Bronchial epithelial cell (primary cell): Measurements from ENCODE around the gene BAIAP3. TPM values are rescaled to one million over a fixed set of nuclear protein-coding genes. Genes with fewer than 3 reads are reported as not detected.
A peak's percentile ranks its signal among the peaks of the same experiment; 100 is the strongest.

Experiments used
- DNase-seq: peaks from one replicate; pipeline ENCODE4 v3.0.0-alpha.2; 2010; ENCODE audit warnings: low read depth
- FAIRE-seq: peaks from 2 replicates; lab custom pipeline; 2011; peaks lifted over from hg19 to GRCh38; lab: Jason Lieb, UNC
- H3K27me3 ChIP-seq: 2 replicates; pipeline ENCODE4 v1.5.1; 2011; ENCODE audit warnings: low read length; ENCODE audit not compliant: control insufficient read depth, insufficient read depth
- H3K36me3 ChIP-seq: 2 replicates; pipeline ENCODE4 v1.5.1; 2011; ENCODE audit warnings: low read length; ENCODE audit not compliant: control insufficient read depth, insufficient read depth
- H3K4me3 ChIP-seq: 2 replicates; pipeline ENCODE4 v1.5.1; 2011; ENCODE audit warnings: mild to moderate bottlenecking, low read depth, low read length, control low read depth
- total RNA-seq: library from RNA; depleted of rRNA; stranded (reverse); fragments of >200 nt; gene quantifications from 2 replicates; pipeline ENCODE4 v1.2.1, GENCODE V29; 2014
- TF ChIP-seq, protein P1 (sequence below): IDR thresholded peaks from 2 replicates; pipeline ENCODE4 v1.5.1; 2011; ENCODE audit warnings: mild to moderate bottlenecking, moderate library complexity, low read length, control low read depth, inconsistent platforms; ENCODE audit not compliant: insufficient read depth, severe bottlenecking

Gene BAIAP3
- total RNA-seq, 1 donor from 2014 or later: 0.26 TPM

DNA sequence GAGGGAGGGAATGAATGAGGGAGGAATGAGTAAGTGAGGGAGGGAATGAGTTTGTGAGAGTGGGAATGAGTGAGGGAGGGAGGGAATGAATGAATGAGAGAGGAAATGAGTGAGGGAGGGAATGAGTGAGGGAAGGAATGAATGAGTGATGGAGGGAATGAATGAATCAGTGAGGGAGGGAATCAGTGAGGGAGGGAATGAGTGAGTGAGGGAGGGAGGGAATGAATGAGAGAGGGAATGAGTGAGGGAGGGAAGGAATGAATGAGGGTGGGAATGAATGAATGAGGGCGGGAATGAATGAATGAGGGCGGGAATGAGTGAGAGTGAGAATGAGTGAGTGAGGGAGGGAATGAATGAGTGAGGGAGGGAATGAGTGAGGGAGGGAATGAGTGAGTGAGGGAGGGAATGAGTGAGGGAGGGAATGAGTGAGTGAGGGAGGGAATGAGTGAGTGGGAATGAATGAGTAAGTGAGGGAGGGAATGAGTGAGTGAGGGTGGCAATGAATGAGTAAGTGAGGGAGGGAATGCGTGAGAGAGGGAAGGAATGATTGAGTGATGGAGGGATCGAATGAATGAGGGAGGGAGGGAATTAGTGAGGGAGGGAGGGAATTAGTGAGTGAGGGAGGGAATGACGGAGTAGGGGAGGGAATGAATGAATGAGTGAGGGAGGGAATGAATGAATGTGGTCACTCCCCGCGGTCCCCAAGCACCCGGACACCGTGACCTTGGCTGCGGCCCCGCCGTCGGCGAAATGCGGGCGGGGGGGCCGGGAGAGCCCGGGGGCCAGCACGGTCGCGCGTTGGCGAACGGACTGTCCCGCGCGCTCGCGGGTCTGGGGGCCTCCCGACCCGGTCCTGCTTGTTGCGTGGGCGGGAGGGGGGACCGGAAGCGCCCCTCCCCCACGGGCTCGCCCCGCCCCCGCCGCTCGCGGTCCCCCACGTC, 25.1 kb upstream of the BAIAP3 start:
- FAIRE-seq: no peak
- Histone ChIP-seq H3K27me3 (no peaks in the 10 kb centered on the region), H3K36me3 (peaks cover 8% of the 10 kb centered on the region), H3K4me3 (peak overlapping the region; percentile 56)
- peak; percentile 49 for DNase-seq
- TF ChIP-seq, protein P1, sequence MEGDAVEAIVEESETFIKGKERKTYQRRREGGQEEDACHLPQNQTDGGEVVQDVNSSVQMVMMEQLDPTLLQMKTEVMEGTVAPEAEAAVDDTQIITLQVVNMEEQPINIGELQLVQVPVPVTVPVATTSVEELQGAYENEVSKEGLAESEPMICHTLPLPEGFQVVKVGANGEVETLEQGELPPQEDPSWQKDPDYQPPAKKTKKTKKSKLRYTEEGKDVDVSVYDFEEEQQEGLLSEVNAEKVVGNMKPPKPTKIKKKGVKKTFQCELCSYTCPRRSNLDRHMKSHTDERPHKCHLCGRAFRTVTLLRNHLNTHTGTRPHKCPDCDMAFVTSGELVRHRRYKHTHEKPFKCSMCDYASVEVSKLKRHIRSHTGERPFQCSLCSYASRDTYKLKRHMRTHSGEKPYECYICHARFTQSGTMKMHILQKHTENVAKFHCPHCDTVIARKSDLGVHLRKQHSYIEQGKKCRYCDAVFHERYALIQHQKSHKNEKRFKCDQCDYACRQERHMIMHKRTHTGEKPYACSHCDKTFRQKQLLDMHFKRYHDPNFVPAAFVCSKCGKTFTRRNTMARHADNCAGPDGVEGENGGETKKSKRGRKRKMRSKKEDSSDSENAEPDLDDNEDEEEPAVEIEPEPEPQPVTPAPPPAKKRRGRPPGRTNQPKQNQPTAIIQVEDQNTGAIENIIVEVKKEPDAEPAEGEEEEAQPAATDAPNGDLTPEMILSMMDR: no peak

DNA sequence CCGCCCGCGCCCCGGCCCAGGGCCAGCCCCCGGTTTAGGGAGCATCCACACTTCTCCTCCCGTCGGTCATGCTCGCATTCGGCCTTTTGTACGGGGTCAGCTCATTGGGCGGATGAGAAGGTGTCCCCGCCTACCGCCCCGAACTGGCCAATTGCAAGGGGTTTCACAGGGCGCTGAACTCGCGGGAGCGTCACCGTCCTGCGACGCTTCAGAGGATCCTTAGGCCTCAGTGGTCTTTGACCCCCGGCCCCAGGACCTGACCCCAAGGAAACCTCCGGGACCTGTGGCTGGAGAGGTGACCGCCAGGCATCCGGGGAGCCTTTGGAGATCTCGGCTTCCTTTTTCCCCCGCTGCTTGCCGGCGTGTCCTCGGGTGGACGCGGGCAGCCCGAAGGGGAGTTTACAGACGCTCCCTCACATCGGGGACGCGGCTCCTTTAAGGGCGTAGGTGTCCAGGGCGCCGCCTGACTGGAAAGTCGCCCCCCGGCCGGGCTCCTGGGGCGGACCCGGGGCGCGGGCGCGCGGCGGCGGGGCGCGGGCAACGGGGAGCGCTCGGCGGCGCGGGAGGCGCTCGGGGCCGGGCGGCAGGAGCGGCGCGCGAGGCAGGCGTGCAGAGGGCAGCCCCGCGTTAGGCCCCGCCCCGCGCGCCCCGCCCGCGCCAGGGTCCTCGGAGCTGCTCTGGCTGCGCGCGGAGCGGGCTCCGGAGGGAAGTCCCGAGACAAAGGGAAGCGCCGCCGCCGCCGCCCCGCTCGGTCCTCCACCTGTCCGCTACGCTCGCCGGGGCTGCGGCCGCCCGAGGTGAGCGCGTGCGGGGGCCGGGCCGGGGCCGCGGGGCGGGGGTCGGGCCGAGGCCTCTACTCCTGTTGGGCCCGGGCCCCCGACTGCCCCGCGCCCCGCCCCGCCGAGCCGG, 24.2 kb upstream of the BAIAP3 start, which contains the start of gene UBE2I:
TSS of gene UBE2I (plus strand) at position 660 of the 909 bp plus-strand sequence. CDS start 4,395 bp downstream, outside the sequence.
- Histone ChIP-seq H3K4me3 (peak within 1 kb of the TSS; percentile 56), H3K36me3 (peaks cover 14% of the 10 kb centered on the region), H3K27me3 (no peaks in the 10 kb centered on the region)
- TF ChIP-seq, protein P1: no peak
- peak; percentile 87 for DNase-seq
- no peak for FAIRE-seq

GRCh38 chr16:1309888-1310831, 23.3 kb upstream of the BAIAP3 start:
- H3K36me3 ChIP-seq: peaks cover 23% of the 10 kb centered on the region
- FAIRE-seq (peak; percentile 77), DNase-seq (no peak)
- no peaks in the 10 kb centered on the region for H3K27me3 ChIP-seq
- peak overlapping the region; percentile 56 for H3K4me3 ChIP-seq
- TF ChIP-seq, protein P1: no peak

DNA sequence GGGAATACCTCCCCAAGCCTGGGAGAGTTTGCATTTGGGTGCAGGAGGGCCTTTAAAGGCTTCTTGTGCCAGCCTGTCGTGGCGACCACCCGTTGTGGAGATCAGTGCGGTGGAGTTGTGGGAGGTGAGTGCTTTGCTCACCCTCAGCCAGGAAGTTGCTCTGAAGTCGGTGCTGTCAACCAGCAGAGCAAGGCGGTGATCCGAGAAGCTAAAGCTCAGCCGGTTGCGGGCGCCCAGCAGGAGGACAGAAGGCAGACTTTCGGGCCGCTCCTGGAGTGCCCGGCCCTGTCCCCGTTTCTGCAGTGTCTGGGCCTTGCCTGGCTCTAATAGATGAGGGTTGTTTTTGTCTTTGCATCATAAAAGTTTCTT, 22.6 kb upstream of the BAIAP3 start:
- peak overlapping the region; percentile 56 for H3K4me3 ChIP-seq
- no peaks in the 10 kb centered on the region for H3K27me3 ChIP-seq
- FAIRE-seq (no peak), DNase-seq (no peak)
- H3K36me3 ChIP-seq: peaks cover 23% of the 10 kb centered on the region
- TF ChIP-seq, protein P1: no peak

GRCh38 chr16:1311212-1311737, 22.2 kb upstream of the BAIAP3 start:
- FAIRE-seq (no peak), DNase-seq (no peak)
- Histone ChIP-seq H3K4me3 (peak overlapping the region; percentile 56), H3K36me3 (peaks cover 25% of the 10 kb centered on the region), H3K27me3 (no peaks in the 10 kb centered on the region)
- TF ChIP-seq, protein P1: no peak
